Measurements from ENCODE around the gene ASF1A. TPM values are rescaled to one million over a fixed set of nuclear protein-coding genes. Genes with fewer than 3 reads are reported as not detected.

The ASF1A gene
- total and polyA plus RNA-seq, 10 of the 15 experiments (the other 5 are each of a cell fraction or from before 2014, with no cell fraction given) = 23.7 to 103 (median 31.5) TPM

DNA sequence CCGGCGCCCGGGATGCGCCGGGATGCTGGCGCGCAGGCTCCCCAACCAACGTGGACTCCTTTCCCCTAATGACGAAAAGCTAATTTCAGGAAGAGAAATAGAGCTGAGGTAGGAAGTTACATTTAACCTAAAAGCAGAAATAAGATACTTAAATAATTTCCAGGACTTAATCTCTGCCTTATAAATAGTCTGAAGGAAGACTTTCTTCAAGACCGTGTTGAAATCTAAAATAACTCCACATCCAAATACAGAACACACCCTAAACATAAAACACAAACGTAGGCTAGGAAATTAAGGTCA, 1.3 kb downstream of the ASF1A start:
- H3K9me3 ChIP-seq (replicated peaks; ENCODE audit: control insufficient read depth, insufficient read depth, low read length) = no peaks in the 10 kb centered on the region
- peak overlapping the region; percentile 64 for H3K4me2 ChIP-seq (ENCODE audit: control insufficient read depth, insufficient read depth)
- no peaks in the 10 kb centered on the region for H4K20me1 ChIP-seq (ENCODE audit: control insufficient read depth, insufficient read depth)
- H3K36me3 ChIP-seq (ENCODE audit: control insufficient read depth in 2 of 2, insufficient read depth in 2 of 2, low read length in 1 of 2) = no peaks in the 10 kb centered on the region
- 0% methylated on average over 11 of the region's 11 CpGs for WGBS (ENCODE audit: insufficient coverage, insufficient replicate concordance, low lambda C conversion rate, missing lambda C conversion rate)
- in situ Hi-C loops (cut with MboI) = no loop called here
- ATAC-seq = no peak
- no TSS peak for BruUV-seq (replicated peaks)
- peaks cover 11% of the 10 kb centered on the region for H3K4me1 ChIP-seq (ENCODE audit: control insufficient read depth, insufficient read depth, low read length)
- ChIA-PET SMC1A (ENCODE audit: uncharacterized antibody, unreplicated experiment) (interaction anchor here (1.2 to 3.2 kb wide), 8 partner anchors 8 to 330 kb away, joined by 4 to 29 read pairs (median 10); no protein-coding TSS in a partner anchor), POLR2A (interaction anchor here (0.6 to 2.5 kb wide), 3 partner anchors 13 to 48 kb away, joined by 3 to 12 read pairs (median 4); partner anchors contain the start of gene MCM9), CTCF (interaction anchor here (0.8 to 3.9 kb wide), 7 partner anchors 11 to 215 kb away, joined by 3 to 22 read pairs (median 8); partner anchors contain the start of gene MCM9), RAD21 (ENCODE audit: unreplicated experiment) (interaction anchor here (0.9 to 3.1 kb wide), 5 partner anchors 13 to 330 kb away, joined by 3 to 20 read pairs (median 10); no protein-coding TSS in a partner anchor)
- TF ChIP-seq, protein P1, sequence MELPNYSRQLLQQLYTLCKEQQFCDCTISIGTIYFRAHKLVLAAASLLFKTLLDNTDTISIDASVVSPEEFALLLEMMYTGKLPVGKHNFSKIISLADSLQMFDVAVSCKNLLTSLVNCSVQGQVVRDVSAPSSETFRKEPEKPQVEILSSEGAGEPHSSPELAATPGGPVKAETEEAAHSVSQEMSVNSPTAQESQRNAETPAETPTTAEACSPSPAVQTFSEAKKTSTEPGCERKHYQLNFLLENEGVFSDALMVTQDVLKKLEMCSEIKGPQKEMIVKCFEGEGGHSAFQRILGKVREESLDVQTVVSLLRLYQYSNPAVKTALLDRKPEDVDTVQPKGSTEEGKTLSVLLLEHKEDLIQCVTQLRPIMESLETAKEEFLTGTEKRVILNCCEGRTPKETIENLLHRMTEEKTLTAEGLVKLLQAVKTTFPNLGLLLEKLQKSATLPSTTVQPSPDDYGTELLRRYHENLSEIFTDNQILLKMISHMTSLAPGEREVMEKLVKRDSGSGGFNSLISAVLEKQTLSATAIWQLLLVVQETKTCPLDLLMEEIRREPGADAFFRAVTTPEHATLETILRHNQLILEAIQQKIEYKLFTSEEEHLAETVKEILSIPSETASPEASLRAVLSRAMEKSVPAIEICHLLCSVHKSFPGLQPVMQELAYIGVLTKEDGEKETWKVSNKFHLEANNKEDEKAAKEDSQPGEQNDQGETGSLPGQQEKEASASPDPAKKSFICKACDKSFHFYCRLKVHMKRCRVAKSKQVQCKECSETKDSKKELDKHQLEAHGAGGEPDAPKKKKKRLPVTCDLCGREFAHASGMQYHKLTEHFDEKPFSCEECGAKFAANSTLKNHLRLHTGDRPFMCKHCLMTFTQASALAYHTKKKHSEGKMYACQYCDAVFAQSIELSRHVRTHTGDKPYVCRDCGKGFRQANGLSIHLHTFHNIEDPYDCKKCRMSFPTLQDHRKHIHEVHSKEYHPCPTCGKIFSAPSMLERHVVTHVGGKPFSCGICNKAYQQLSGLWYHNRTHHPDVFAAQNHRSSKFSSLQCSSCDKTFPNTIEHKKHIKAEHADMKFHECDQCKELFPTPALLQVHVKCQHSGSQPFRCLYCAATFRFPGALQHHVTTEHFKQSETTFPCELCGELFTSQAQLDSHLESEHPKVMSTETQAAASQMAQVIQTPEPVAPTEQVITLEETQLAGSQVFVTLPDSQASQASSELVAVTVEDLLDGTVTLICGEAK (IDR thresholded peaks at IDR 0.05; ENCODE audit: borderline replicate concordance) = 0 out of 2 replicates have a peak, but pooled peaks have one; percentile 15
- TF ChIP-seq KAT2A (conservative IDR thresholded peaks at IDR 0.05; ENCODE audit: control insufficient read depth, low read depth, low read length) = no peak
- no peak for TF ChIP-seq ZNF622 (IDR thresholded peaks at IDR 0.05)
- TF ChIP-seq, protein P2, sequence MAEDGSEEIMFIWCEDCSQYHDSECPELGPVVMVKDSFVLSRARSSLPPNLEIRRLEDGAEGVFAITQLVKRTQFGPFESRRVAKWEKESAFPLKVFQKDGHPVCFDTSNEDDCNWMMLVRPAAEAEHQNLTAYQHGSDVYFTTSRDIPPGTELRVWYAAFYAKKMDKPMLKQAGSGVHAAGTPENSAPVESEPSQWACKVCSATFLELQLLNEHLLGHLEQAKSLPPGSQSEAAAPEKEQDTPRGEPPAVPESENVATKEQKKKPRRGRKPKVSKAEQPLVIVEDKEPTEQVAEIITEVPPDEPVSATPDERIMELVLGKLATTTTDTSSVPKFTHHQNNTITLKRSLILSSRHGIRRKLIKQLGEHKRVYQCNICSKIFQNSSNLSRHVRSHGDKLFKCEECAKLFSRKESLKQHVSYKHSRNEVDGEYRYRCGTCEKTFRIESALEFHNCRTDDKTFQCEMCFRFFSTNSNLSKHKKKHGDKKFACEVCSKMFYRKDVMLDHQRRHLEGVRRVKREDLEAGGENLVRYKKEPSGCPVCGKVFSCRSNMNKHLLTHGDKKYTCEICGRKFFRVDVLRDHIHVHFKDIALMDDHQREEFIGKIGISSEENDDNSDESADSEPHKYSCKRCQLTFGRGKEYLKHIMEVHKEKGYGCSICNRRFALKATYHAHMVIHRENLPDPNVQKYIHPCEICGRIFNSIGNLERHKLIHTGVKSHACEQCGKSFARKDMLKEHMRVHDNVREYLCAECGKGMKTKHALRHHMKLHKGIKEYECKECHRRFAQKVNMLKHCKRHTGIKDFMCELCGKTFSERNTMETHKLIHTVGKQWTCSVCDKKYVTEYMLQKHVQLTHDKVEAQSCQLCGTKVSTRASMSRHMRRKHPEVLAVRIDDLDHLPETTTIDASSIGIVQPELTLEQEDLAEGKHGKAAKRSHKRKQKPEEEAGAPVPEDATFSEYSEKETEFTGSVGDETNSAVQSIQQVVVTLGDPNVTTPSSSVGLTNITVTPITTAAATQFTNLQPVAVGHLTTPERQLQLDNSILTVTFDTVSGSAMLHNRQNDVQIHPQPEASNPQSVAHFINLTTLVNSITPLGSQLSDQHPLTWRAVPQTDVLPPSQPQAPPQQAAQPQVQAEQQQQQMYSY (CRISPR knock-in tag; IDR thresholded peaks at IDR 0.05) = 0 out of 2 replicates have a peak, but pooled peaks have one; percentile 22
- 0 out of 2 replicates have a peak, but pooled peaks have one; percentile 52 for TF ChIP-seq STAT1 (conservative IDR thresholded peaks at IDR 0.05)
- TF ChIP-seq RB1 (IDR thresholded peaks at IDR 0.05; ENCODE audit: borderline replicate concordance) = 0 out of 2 replicates have a peak, but pooled peaks have one; percentile 5
- peak overlapping the region; percentile 92 for H3K9ac ChIP-seq (ENCODE audit: control insufficient read depth, insufficient read depth, low read length)
- peaks cover 80% of the 10 kb centered on the region for H3K79me2 ChIP-seq (ENCODE audit: control insufficient read depth, insufficient read depth, low read length)
- H2AFZ ChIP-seq (ENCODE audit: control insufficient read depth, low read depth, low read length) = peak overlapping the region; percentile 30
- peak overlapping the region; percentile 79 for H3K4me3 ChIP-seq
- peak overlapping the region; percentile 90 for H3K27ac ChIP-seq (ENCODE audit: control insufficient read depth, insufficient read depth)
- no peak for DNase-seq (ENCODE audit: low read depth, low spot score)
- FAIRE-seq = no peak
- intact Hi-C loops (cut with micrococcal nuclease; ENCODE audit: unreplicated experiment) = loop anchor here (2.0 to 10.0 kb wide), 6 partner anchors 40 to 450 kb away; partner anchors contain the start of genes CEP85L, MAN1A1 and MCM9
- no peaks in the 10 kb centered on the region for H3K27me3 ChIP-seq (replicated peaks in 1 of 2; ENCODE audit: control insufficient read depth in 2 of 2, insufficient read depth in 2 of 2, low read length in 1 of 2)

Data from GM12878 (cell line).